ENCODE data around the gene CDC16.

The CDC16 gene

GRCh38 chr13:114304346-114305034, 69.8 kb downstream of the CDC16 start:
- no peak for DNase-seq

DNA sequence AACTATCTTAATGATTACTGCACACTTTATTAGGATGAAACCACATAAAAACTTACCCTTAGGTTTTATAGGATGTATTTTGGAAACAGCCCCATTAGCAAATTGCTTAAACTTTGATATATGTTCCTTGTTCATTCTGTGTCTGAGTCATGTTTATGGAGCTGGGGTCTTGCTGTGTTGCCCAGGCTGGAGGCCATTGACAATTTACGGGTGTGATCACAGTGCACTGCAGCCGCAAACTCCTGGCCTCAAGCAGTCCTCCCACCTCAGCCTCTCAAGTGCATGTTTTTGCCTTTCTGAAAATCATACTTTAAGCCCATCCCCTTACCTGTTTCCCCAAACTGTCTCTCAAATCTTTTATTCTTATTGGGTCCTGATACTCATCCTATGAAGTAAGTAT, 74.4 kb downstream of the CDC16 start:
- no peak for DNase-seq

GRCh38 chr13:114309806-114310410, 75.2 kb downstream of the CDC16 start:
- no peak for DNase-seq

GRCh38 chr13:114310956-114311355, 76.3 kb downstream of the CDC16 start:
- DNase-seq = no peak

- DNase-seq = no peak
Observed at GRCh38 chr13:114311387-114311786, 76.7 kb downstream of the CDC16 start.

GRCh38 chr13:114311908-114312307, 77.2 kb downstream of the CDC16 start:
- no peak for DNase-seq

GRCh38 chr13:114313061-114313860, 78.6 kb downstream of the CDC16 start:
- no peak for DNase-seq

DNA sequence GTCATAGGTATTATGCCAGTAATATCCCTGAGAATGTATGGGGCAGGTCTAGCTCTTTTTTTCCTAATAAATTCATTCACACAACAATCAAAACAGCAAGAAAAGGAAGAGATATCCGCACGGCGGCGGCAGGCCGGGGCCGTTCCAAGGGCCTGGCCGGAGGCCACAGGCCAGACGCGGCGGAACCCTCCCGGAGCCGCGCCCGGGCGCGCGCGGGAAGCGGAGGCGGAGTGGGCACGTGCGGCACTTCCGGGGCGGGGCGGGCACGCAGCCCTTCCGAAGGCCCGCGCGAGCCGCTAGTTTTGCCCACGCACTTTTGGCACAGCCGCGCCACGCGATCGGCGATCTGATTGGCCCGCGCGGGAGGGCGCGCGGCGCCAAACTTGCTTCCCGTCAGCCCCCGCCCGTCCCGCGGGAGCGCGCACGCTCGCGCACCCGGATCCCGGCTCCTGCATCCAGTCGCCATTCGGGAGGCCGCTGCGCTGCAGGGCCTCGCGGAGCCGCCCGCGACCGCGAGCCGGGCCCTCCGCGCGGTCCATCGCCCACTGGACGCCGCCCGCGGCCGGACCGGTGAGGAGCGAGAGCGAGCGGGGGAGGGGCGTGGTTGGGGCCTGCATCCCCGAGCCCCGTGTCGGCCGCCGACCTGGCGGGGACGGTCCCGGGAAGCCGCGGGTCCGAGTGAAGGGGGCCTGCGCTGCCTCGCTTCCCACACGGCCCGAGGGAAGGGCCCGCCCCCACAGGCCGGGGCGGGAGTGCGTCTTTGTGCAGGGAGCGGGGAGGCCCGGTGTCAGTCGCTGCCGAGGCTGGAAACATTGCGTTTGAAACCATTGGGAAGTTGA, 79.6 kb downstream of the CDC16 start, which contains the start of gene CHAMP1:
TSS of gene CHAMP1 (plus strand) at position 430 of the 839 bp plus-strand sequence. CDS start 9,340 bp downstream, outside the sequence.
- DNase-seq = peak; percentile 87

GRCh38 chr13:114315074-114315785, 80.5 kb downstream of the CDC16 start:
- DNase-seq = no peak

GRCh38 chr13:114318624-114319023, 83.9 kb downstream of the CDC16 start:
- no peak for DNase-seq

DNA sequence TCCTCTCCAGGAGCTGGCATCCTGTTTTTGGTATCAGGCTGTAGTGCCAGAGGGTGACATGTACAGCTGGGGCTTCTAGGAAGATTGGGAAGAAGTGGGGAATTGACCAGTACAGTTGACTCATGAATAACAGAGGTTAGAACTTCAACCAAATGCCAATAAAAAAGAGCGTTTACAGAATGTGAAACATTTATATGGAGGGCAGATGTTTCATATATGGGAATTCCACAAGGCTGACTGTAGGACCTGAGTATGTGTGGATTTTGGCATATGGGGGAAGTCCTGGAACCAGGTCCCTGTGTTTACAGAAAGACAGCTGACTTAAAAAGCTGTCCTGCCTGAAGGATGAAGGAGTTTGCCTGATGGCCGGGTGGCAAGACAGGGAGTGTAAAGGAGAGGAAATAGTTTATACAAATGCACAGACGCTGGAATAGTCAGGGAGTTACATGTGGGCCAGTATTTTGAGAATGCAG, 84.8 kb downstream of the CDC16 start:
- no peak for DNase-seq

- no peak for DNase-seq
Observed at GRCh38 chr13:114320065-114320464, 85.4 kb downstream of the CDC16 start.

DNA sequence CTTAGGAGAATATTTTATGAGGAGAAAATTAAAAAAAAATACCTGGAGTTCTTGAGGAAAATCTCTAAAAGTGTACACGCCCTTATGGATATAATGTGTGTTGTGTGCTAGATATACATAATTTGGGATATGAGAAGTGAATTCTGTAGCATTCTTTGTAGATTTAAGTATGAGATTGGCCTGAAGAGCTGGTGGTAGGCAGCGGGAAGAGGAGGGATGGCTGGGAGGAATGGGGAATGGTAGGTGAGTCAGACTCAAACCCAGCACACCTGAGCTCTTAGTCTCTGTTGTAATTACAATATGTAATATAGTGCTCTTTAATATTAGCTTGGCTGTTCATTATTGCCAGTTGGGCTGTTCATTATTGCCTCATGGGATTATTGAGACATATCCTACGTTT, 86.6 kb downstream of the CDC16 start:
- no peak for DNase-seq

Data from NCI-H2227 treated with DMSO at 0.1 percent for 48 hours (cell line).